HEK293 (cell line): ENCODE data around the gene DOLK.

Experiments used
- EGR2 ChIP-seq: fragments of 450-650 bp; formaldehyde crosslinking; IDR thresholded peaks from 2 replicates; pipeline ENCODE4 v1.5.1; 2016; ENCODE audit warnings: low read depth, missing biosample characterization, missing genetic modification characterization
- GLIS2 ChIP-seq: fragments of 450-650 bp; formaldehyde crosslinking; IDR thresholded peaks from 2 replicates; pipeline ENCODE4 v1.5.1; 2016; ENCODE audit warnings: missing biosample characterization, missing genetic modification characterization
- HOXD13 ChIP-seq: sonication (generic); formaldehyde crosslinking; IDR thresholded peaks from 2 replicates; pipeline ENCODE4 v1.8.0; 2022; ENCODE audit warnings: missing genetic modification reagents, borderline replicate concordance
- KLF17 ChIP-seq: fragments of 450-650 bp; formaldehyde crosslinking; IDR thresholded peaks from 2 replicates; pipeline ENCODE4 v1.5.1; 2016; ENCODE audit warnings: missing biosample characterization, missing genetic modification characterization
- OVOL3 ChIP-seq: fragments of 450-650 bp; formaldehyde crosslinking; IDR thresholded peaks from 2 replicates; pipeline ENCODE4 v1.5.1; 2016; ENCODE audit warnings: missing biosample characterization, missing genetic modification characterization
- PRDM1 ChIP-seq: fragments of 450-650 bp; formaldehyde crosslinking; IDR thresholded peaks from 2 replicates; pipeline ENCODE4; 2016; ENCODE audit warnings: missing biosample characterization, missing genetic modification characterization
- SCRT1 ChIP-seq: fragments of 450-650 bp; formaldehyde crosslinking; IDR thresholded peaks from 2 replicates; pipeline ENCODE4 v1.5.1; 2016; ENCODE audit warnings: missing biosample characterization, missing genetic modification characterization, borderline replicate concordance
- WT1 ChIP-seq: fragments of 450-650 bp; formaldehyde crosslinking; IDR thresholded peaks from 2 replicates; pipeline ENCODE4 v1.5.1; 2016; ENCODE audit warnings: missing biosample characterization, missing genetic modification characterization
- ZNF112 ChIP-seq: fragments of 450-650 bp; formaldehyde crosslinking; IDR thresholded peaks from 2 replicates; pipeline ENCODE4 v1.5.0; 2017; ENCODE audit warnings: missing biosample characterization, missing genetic modification characterization
- ZNF155 ChIP-seq: fragments of 450-650 bp; formaldehyde crosslinking; IDR thresholded peaks from 2 replicates; pipeline ENCODE4 v1.5.1; 2016; ENCODE audit warnings: missing biosample characterization, missing genetic modification characterization
- ZNF169 ChIP-seq: fragments of 450-650 bp; formaldehyde crosslinking; IDR thresholded peaks from 2 replicates; pipeline ENCODE4 v1.5.1; 2016; ENCODE audit warnings: missing biosample characterization, missing genetic modification characterization
- ZNF18 ChIP-seq: fragments of 450-650 bp; formaldehyde crosslinking; IDR thresholded peaks from 2 replicates; pipeline ENCODE4 v1.5.1; 2016; ENCODE audit warnings: missing biosample characterization, missing genetic modification characterization
- ZNF2 ChIP-seq: fragments of 450-650 bp; formaldehyde crosslinking; IDR thresholded peaks from 2 replicates; pipeline ENCODE4 v1.5.1; 2016; ENCODE audit warnings: missing biosample characterization, missing genetic modification characterization
- ZNF292 ChIP-seq: fragments of 450-650 bp; formaldehyde crosslinking; IDR thresholded peaks from 2 replicates; pipeline ENCODE4 v1.5.1; 2016; ENCODE audit warnings: low read depth, missing biosample characterization, missing genetic modification characterization, borderline replicate concordance
- ZNF302 ChIP-seq: fragments of 450-650 bp; formaldehyde crosslinking; IDR thresholded peaks from 2 replicates; pipeline ENCODE4 v1.5.1; 2016; ENCODE audit warnings: missing biosample characterization, missing genetic modification characterization, low read depth
- ZNF394 ChIP-seq: fragments of 450-650 bp; formaldehyde crosslinking; IDR thresholded peaks from 2 replicates; pipeline ENCODE4 v1.5.1; 2016; ENCODE audit warnings: missing biosample characterization, missing genetic modification characterization, mild to moderate bottlenecking, moderate library complexity, borderline replicate concordance
- ZNF510 ChIP-seq: fragments of 450-650 bp; formaldehyde crosslinking; IDR thresholded peaks from 2 replicates; pipeline ENCODE4 v1.5.1; 2018; ENCODE audit warnings: mild to moderate bottlenecking, missing genetic modification characterization, missing biosample characterization; ENCODE audit not compliant: insufficient replicate concordance
- ZNF561 ChIP-seq: fragments of 450-650 bp; IDR thresholded peaks from 2 replicates; pipeline ENCODE4 v1.5.1; 2018; ENCODE audit warnings: missing biosample characterization, missing genetic modification characterization, borderline replicate concordance
- ZNF571 ChIP-seq: fragments of 450-650 bp; formaldehyde crosslinking; IDR thresholded peaks from 2 replicates; pipeline ENCODE4 v1.5.0; 2017; ENCODE audit warnings: missing biosample characterization, missing genetic modification characterization
- ZNF791 ChIP-seq: fragments of 450-650 bp; formaldehyde crosslinking; IDR thresholded peaks from 2 replicates; pipeline ENCODE4 v1.5.1; 2016; ENCODE audit warnings: missing biosample characterization, missing genetic modification characterization
- ZNF830 ChIP-seq: fragments of 450-650 bp; IDR thresholded peaks from 2 replicates; pipeline ENCODE4 v1.5.0; 2018; ENCODE audit warnings: missing biosample characterization, missing genetic modification characterization, low read depth, mild to moderate bottlenecking, moderate library complexity
- ZSCAN16 ChIP-seq: fragments of 450-650 bp; formaldehyde crosslinking; IDR thresholded peaks from 2 replicates; pipeline ENCODE4 v1.5.1; 2016; ENCODE audit warnings: missing biosample characterization, missing genetic modification characterization
- ZSCAN23 ChIP-seq: fragments of 450-650 bp; formaldehyde crosslinking; IDR thresholded peaks from 2 replicates; pipeline ENCODE4 v1.5.1; 2016; ENCODE audit warnings: missing biosample characterization, missing genetic modification characterization
- ZSCAN30 ChIP-seq: fragments of 450-650 bp; IDR thresholded peaks from 2 replicates; pipeline ENCODE4 v1.5.1; 2018; ENCODE audit warnings: missing biosample characterization, mild to moderate bottlenecking, missing genetic modification characterization, moderate library complexity
- TF ChIP-seq, protein P1 (sequence below): fragments of 450-650 bp; formaldehyde crosslinking; IDR thresholded peaks from 2 replicates; pipeline ENCODE4 v1.5.1; 2016; ENCODE audit warnings: missing biosample characterization, missing genetic modification characterization
- TF ChIP-seq, protein P2 (sequence below): fragments of 450-650 bp; formaldehyde crosslinking; IDR thresholded peaks from 2 replicates; pipeline ENCODE4 v1.5.1; 2016; ENCODE audit warnings: missing biosample characterization, missing genetic modification characterization, low read depth
- TF ChIP-seq, protein P3 (sequence below): fragments of 450-650 bp; formaldehyde crosslinking; IDR thresholded peaks from 2 replicates; pipeline ENCODE4 v1.5.1; 2016; ENCODE audit warnings: missing biosample characterization, missing genetic modification characterization, low read depth
- TF ChIP-seq, protein P4 (sequence below): fragments of 450-650 bp; formaldehyde crosslinking; IDR thresholded peaks from 2 replicates; pipeline ENCODE4 v1.5.1; 2017; ENCODE audit warnings: missing biosample characterization, missing genetic modification characterization
- TF ChIP-seq, protein P5 (sequence below): fragments of 450-650 bp; formaldehyde crosslinking; IDR thresholded peaks from 2 replicates; pipeline ENCODE4 v1.5.1; 2016; ENCODE audit warnings: missing biosample characterization, missing genetic modification characterization

The DOLK gene

DNA sequence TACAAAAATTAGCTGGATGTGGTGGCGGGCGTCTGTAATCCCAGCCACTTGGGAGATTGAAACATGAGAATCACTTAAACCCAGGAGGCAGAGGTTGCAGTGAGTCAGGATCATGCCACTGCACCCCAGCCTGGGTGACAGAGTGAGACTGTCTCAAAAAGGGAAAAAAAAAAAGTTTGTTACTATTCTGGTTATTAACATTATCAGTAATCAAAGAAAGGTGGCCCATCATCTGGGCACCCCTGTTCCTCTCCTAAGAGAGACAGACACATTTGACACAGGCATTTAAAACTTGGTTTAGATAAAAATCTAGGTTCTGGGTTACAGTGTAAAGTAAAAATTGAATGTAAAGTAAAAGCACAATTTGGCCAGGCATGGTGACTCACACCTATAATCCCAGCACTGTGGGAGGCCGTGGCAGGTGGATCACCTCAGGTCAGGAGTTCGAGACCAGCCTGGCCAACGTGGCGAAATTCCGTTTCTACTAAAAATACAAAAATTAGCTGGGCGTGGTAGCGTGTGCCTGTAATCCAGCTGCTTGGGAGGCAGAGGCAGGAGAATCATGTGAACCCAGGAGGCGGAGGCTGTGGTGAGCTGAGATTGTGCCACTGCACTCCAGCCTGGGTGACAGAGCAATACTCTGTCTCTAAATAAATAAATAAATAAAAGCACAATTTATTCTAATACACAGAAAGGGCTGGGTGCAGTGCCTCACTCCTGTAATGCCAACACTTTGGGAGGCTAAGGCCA, 43.4 kb downstream of the DOLK start (continued):
- TF ChIP-seq ZNF18 (tag by site-specific recombination) (no peak), OVOL3 (no peak), ZNF394 (tag by site-specific recombination) (no peak), SCRT1 (tag by site-specific recombination) (no peak), ZSCAN30 (no peak), ZNF112 (no peak), ZNF510 (tag by site-specific recombination) (no peak), ZNF791 (tag by site-specific recombination) (no peak), PRDM1 (peak; percentile 62; the same call in 1 of the 2 replicates), GLIS2 (tag by site-specific recombination) (no peak), ZNF571 (tag by site-specific recombination) (no peak), ZNF302 (tag by site-specific recombination) (no peak), KLF17 (no peak), ZSCAN23 (0 out of 2 replicates have a peak, but pooled peaks have one; percentile 21), ZNF2 (tag by site-specific recombination) (no peak), ZNF155 (tag by site-specific recombination) (no peak), ZNF561 (tag by site-specific recombination) (no peak), ZNF830 (tag by site-specific recombination) (no peak), HOXD13 (CRISPR knock-in tag) (no peak), WT1 (tag by site-specific recombination) (no peak), ZNF292 (no peak), EGR2 (tag by site-specific recombination) (no peak), ZNF169 (tag by site-specific recombination) (no peak), ZSCAN16 (tag by site-specific recombination) (no peak)
- TF ChIP-seq, protein P1, sequence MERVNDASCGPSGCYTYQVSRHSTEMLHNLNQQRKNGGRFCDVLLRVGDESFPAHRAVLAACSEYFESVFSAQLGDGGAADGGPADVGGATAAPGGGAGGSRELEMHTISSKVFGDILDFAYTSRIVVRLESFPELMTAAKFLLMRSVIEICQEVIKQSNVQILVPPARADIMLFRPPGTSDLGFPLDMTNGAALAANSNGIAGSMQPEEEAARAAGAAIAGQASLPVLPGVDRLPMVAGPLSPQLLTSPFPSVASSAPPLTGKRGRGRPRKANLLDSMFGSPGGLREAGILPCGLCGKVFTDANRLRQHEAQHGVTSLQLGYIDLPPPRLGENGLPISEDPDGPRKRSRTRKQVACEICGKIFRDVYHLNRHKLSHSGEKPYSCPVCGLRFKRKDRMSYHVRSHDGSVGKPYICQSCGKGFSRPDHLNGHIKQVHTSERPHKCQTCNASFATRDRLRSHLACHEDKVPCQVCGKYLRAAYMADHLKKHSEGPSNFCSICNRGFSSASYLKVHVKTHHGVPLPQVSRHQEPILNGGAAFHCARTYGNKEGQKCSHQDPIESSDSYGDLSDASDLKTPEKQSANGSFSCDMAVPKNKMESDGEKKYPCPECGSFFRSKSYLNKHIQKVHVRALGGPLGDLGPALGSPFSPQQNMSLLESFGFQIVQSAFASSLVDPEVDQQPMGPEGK (tag by site-specific recombination), result no peak
- TF ChIP-seq, protein P2, sequence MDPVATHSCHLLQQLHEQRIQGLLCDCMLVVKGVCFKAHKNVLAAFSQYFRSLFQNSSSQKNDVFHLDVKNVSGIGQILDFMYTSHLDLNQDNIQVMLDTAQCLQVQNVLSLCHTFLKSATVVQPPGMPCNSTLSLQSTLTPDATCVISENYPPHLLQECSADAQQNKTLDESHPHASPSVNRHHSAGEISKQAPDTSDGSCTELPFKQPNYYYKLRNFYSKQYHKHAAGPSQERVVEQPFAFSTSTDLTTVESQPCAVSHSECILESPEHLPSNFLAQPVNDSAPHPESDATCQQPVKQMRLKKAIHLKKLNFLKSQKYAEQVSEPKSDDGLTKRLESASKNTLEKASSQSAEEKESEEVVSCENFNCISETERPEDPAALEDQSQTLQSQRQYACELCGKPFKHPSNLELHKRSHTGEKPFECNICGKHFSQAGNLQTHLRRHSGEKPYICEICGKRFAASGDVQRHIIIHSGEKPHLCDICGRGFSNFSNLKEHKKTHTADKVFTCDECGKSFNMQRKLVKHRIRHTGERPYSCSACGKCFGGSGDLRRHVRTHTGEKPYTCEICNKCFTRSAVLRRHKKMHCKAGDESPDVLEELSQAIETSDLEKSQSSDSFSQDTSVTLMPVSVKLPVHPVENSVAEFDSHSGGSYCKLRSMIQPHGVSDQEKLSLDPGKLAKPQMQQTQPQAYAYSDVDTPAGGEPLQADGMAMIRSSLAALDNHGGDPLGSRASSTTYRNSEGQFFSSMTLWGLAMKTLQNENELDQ, result no peak
- TF ChIP-seq, protein P3, sequence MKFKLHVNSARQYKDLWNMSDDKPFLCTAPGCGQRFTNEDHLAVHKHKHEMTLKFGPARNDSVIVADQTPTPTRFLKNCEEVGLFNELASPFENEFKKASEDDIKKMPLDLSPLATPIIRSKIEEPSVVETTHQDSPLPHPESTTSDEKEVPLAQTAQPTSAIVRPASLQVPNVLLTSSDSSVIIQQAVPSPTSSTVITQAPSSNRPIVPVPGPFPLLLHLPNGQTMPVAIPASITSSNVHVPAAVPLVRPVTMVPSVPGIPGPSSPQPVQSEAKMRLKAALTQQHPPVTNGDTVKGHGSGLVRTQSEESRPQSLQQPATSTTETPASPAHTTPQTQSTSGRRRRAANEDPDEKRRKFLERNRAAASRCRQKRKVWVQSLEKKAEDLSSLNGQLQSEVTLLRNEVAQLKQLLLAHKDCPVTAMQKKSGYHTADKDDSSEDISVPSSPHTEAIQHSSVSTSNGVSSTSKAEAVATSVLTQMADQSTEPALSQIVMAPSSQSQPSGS (tag by site-specific recombination), result no peak
- TF ChIP-seq, protein P4, sequence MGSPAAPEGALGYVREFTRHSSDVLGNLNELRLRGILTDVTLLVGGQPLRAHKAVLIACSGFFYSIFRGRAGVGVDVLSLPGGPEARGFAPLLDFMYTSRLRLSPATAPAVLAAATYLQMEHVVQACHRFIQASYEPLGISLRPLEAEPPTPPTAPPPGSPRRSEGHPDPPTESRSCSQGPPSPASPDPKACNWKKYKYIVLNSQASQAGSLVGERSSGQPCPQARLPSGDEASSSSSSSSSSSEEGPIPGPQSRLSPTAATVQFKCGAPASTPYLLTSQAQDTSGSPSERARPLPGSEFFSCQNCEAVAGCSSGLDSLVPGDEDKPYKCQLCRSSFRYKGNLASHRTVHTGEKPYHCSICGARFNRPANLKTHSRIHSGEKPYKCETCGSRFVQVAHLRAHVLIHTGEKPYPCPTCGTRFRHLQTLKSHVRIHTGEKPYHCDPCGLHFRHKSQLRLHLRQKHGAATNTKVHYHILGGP, result no peak
- TF ChIP-seq, protein P5, sequence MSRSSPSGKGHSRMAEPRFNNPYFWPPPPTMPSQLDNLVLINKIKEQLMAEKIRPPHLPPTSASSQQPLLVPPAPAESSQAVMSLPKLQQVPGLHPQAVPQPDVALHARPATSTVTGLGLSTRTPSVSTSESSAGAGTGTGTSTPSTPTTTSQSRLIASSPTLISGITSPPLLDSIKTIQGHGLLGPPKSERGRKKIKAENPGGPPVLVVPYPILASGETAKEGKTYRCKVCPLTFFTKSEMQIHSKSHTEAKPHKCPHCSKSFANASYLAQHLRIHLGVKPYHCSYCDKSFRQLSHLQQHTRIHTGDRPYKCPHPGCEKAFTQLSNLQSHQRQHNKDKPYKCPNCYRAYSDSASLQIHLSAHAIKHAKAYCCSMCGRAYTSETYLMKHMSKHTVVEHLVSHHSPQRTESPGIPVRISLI, result peak; percentile 81
